Head of caudate nucleus (tissue), 42 donors: ENCODE data around the gene LY6G5C.
A peak's percentile ranks its signal among the peaks of the same experiment; 100 is the strongest.

Source experiments
- DNase-seq, 42 donors: peaks; one replicate each; pipeline versions ENCODE4 v3.0.0 to v3.0.0-alpha.2; 2020 to 2021; ENCODE audit warnings: mixed read lengths in 7 of 42
- intact Hi-C: fragments of 100-400 bp; cut with DNase I; formaldehyde crosslinking; loops from one replicate; pipeline ENCODE4 v1.15.0; 2022

The LY6G5C gene

GRCh38 chr6:31654574-31655348 is 26.1 kb downstream of the LY6G5C start:
- intact Hi-C loops = no loop called here
- DNase-seq = no peak

GRCh38 chr6:31652925-31653724 is 27.7 kb downstream of the LY6G5C start:
- DNase-seq = peak in 41 of 42 donors; percentile 71 to 94 (median 87)

GRCh38 chr6:31651602-31652191 is 29.2 kb downstream of the LY6G5C start:
- intact Hi-C loops = loop anchor here (1.0 kb wide), 2 partner anchors 9 to 14 kb away; partner anchors contain the start of gene C6orf47
- peak in 1 of 42 donors; percentile 67 for DNase-seq

More at GRCh38 chr6:31652925-31653724, 27.7 kb downstream of the LY6G5C start:
- intact Hi-C loops = loop anchor here (1.0 kb wide), 2 partner anchors 7 to 12 kb away; partner anchors contain the start of gene C6orf47

GRCh38 chr6:31645325-31645724 is 35.5 kb downstream of the LY6G5C start:
- intact Hi-C loops = no loop called here
- DNase-seq = no peak

GRCh38 chr6:31643818-31644454 is 36.9 kb downstream of the LY6G5C start:
- intact Hi-C loops = no loop called here
- DNase-seq = no peak

GRCh38 chr6:31642798-31643570 is 37.9 kb downstream of the LY6G5C start:
- intact Hi-C loops = no loop called here
- no peak for DNase-seq

GRCh38 chr6:31641370-31641769 is 39.5 kb downstream of the LY6G5C start:
- peak in 7 of 42 donors; percentile 26 to 68 (median 47) for DNase-seq
- intact Hi-C loops = no loop called here

- DNase-seq = no peak
- intact Hi-C loops = no loop called here
These were observed 40.3 kb downstream of the LY6G5C start for GRCh38 chr6:31640612-31641011.

- intact Hi-C loops = no loop called here
- DNase-seq = no peak
These were observed 41.4 kb downstream of the LY6G5C start for GRCh38 chr6:31639449-31639861.

GRCh38 chr6:31639043-31639442 is 41.8 kb downstream of the LY6G5C start:
- DNase-seq = no peak
- intact Hi-C loops = no loop called here

- intact Hi-C loops = no loop called here
- no peak for DNase-seq
These were observed 43.9 kb downstream of the LY6G5C start for GRCh38 chr6:31636698-31637596.

- intact Hi-C loops = no loop called here
- DNase-seq = no peak
These were observed 45.8 kb downstream of the LY6G5C start for GRCh38 chr6:31634969-31635575.

GRCh38 chr6:31634131-31634530 is 46.7 kb downstream of the LY6G5C start:
- intact Hi-C loops = no loop called here
- no peak for DNase-seq

- intact Hi-C loops = no loop called here
These were observed 47.4 kb downstream of the LY6G5C start for GRCh38 chr6:31633447-31633846.

GRCh38 chr6:31632279-31632946 is 48.5 kb downstream of the LY6G5C start:
- no peak for DNase-seq
- intact Hi-C loops = no loop called here

More at GRCh38 chr6:31633447-31633846, 47.4 kb downstream of the LY6G5C start:
- no peak for DNase-seq

GRCh38 chr6:31631681-31632278 is 49.1 kb downstream of the LY6G5C start:
- intact Hi-C loops = no loop called here
- no peak for DNase-seq
